A549 (cell line): ENCODE data around the gene VSIG10.

Experiments used
- ZNF302 ChIP-seq: fragments of 250-450 bp; sonication (Bioruptor Pico); IDR thresholded peaks from 2 replicates; pipeline ENCODE4 v1.9.0; 2021; ENCODE audit warnings: inconsistent platforms, mild to moderate bottlenecking, moderate library complexity
- TF ChIP-seq, protein P1 (sequence below): fragments of >200 bp; sonication (Bioruptor Twin); formaldehyde crosslinking; IDR thresholded peaks from 3 replicates; pipeline ENCODE4 v1.5.1; 2016

GRCh38 chr12:118061873-118062843 lies 41.7 kb downstream of the VSIG10 start:
- TF ChIP-seq, protein P1, sequence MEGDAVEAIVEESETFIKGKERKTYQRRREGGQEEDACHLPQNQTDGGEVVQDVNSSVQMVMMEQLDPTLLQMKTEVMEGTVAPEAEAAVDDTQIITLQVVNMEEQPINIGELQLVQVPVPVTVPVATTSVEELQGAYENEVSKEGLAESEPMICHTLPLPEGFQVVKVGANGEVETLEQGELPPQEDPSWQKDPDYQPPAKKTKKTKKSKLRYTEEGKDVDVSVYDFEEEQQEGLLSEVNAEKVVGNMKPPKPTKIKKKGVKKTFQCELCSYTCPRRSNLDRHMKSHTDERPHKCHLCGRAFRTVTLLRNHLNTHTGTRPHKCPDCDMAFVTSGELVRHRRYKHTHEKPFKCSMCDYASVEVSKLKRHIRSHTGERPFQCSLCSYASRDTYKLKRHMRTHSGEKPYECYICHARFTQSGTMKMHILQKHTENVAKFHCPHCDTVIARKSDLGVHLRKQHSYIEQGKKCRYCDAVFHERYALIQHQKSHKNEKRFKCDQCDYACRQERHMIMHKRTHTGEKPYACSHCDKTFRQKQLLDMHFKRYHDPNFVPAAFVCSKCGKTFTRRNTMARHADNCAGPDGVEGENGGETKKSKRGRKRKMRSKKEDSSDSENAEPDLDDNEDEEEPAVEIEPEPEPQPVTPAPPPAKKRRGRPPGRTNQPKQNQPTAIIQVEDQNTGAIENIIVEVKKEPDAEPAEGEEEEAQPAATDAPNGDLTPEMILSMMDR: no peak
- no peak for TF ChIP-seq ZNF302 (CRISPR knock-in tag)
